Sigmoid colon (tissue), 7 donors: ENCODE measurements around the gene GP1BA. TPM values are rescaled to one million over a fixed set of nuclear protein-coding genes. Genes with fewer than 3 reads are reported as not detected.

Experiments
- DNase-seq: peaks from one replicate; pipeline ENCODE4 v3.0.0-alpha.2; 2019
- H3K27ac ChIP-seq, 4 donors: fragments of 200-600 bp; sonication (generic); one replicate each; pipeline ENCODE4 v1.5.1; 2016 to 2019; ENCODE audit warnings: mild to moderate bottlenecking in 1 of 4
- H3K27me3 ChIP-seq, 3 donors: fragments of 200-600 bp; sonication (generic); one replicate each; pipeline ENCODE4 v1.5.1; 2019; ENCODE audit warnings: mild to moderate bottlenecking in 1 of 3
- H3K36me3 ChIP-seq, 4 donors: fragments of 200-600 bp; sonication (generic); one replicate each; pipeline ENCODE4 v1.5.1; 2016 to 2019
- H3K4me1 ChIP-seq, 4 donors: fragments of 200-600 bp; sonication (generic); one replicate each; pipeline ENCODE4 v1.5.1; 2017 to 2019
- H3K4me3 ChIP-seq, 4 donors: fragments of 200-600 bp; sonication (generic); one replicate each; pipeline ENCODE4 v1.5.1; 2017 to 2019; ENCODE audit warnings: mild to moderate bottlenecking in 2 of 4, moderate library complexity in 1 of 4
- H3K9me3 ChIP-seq, 4 donors: fragments of 200-600 bp in 3 of 4; sonication (generic) in 3 of 4; one replicate each; pipeline versions ENCODE4 v1.5.1 to v1.6.1; 2013 to 2019
- EP300 ChIP-seq, 4 donors: sonication (generic); formaldehyde crosslinking; IDR thresholded peaks; one replicate each; pipeline ENCODE4 v1.6.1; 2017; ENCODE audit warnings: antibody characterized with exemption in 4 of 4
- POLR2A ChIP-seq, 2 donors: fragments of 450-650 bp; IDR thresholded peaks; one replicate each; pipeline ENCODE4 v1.6.1; 2016; ENCODE audit warnings: antibody characterized with exemption in 2 of 2, mild to moderate bottlenecking in 2 of 2, moderate library complexity in 2 of 2
- POLR2AphosphoS5 ChIP-seq, 4 donors: sonication (generic); formaldehyde crosslinking; IDR thresholded peaks; one replicate each; pipeline ENCODE4 v1.6.1; 2017; ENCODE audit warnings: antibody characterized with exemption in 4 of 4
- WGBS, 2 donors: extraction: QIAGEN DNeasy Blood & Tissue Kit; methylation state at CpG; one replicate each; pipeline ENCODE4 v1.1.7; 2013; 5-methylcytosine and 5-hydroxymethylcytosine counted together
- intact Hi-C: fragments of 100-400 bp; cut with DNase I; formaldehyde crosslinking; loops from one replicate; pipeline ENCODE4 v1.15.1; 2023
- polyA plus RNA-seq, 3 donors: library from polyadenylated mRNA; stranded (reverse); fragments of 200-250 nt; gene quantifications; one replicate each; pipeline ENCODE4 v1.2.3, GENCODE V29; 2013
- total RNA-seq, 4 donors: library from RNA; depleted of rRNA; stranded (reverse); fragments of >200 nt; gene quantifications; one replicate each; pipeline ENCODE4 v1.1.0, GENCODE V29; 2016
- TF ChIP-seq, protein P1 (sequence below), 4 experiments: fragments of 450-650 bp in 3 of 4; fragments of 200-600 bp in 1 of 4; IDR thresholded peaks; one replicate each; pipeline ENCODE4 v1.5.1; 2016 to 2019; ENCODE audit warnings: antibody characterized with exemption in 4 of 4, mild to moderate bottlenecking in 3 of 4, moderate library complexity in 2 of 4
- donor health status: healthy with polysubstance abuse.
- donor health status: Bipolar disorder and iron deficiency.
- donor health status: healthy.

The GP1BA gene
- total and polyA plus RNA-seq, 7 donors = 1.1 TPM; not detected in 6

DNA sequence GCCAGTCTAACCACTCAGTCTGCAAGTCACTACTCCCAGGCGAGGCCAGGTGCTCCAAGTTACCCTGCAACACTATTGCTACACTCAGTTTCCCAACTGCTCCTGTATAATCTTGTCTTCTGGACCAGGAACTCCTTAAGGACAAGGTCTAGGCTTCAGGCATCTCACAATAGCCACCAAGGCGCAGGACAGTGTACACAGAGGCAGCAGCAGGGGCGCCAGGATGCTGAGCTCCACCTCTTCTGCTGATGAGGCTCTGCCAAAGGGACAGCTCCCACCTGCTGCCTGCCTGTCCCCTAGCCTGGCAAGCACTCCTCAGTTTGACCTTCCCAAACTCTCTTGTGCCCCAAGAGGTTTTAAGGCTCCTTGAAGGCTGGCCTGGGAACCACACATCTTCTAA, 4.4 kb downstream of the GP1BA start:
- 86 to 92% methylated on average over 3 of the region's 3 CpGs for WGBS, 2 donors
- Histone ChIP-seq H3K4me3 (no peak overlapping the region), H3K9me3 (no peaks in the 10 kb centered on the region), H3K27me3 (no peaks in the 10 kb centered on the region), H3K36me3 (peaks cover 13 to 27% (median 16%) of the 10 kb centered on the region in 4 donors), H3K4me1 (peaks cover 0 to 38% (median 33%) of the 10 kb centered on the region in 4 donors), H3K27ac (no peak overlapping the region)
- TF ChIP-seq POLR2A (IDR thresholded peaks at IDR 0.05) (no peak), POLR2AphosphoS5 (IDR thresholded peaks at IDR 0.05) (no peak), EP300 (IDR thresholded peaks at IDR 0.05) (no peak)
- TF ChIP-seq, protein P1, sequence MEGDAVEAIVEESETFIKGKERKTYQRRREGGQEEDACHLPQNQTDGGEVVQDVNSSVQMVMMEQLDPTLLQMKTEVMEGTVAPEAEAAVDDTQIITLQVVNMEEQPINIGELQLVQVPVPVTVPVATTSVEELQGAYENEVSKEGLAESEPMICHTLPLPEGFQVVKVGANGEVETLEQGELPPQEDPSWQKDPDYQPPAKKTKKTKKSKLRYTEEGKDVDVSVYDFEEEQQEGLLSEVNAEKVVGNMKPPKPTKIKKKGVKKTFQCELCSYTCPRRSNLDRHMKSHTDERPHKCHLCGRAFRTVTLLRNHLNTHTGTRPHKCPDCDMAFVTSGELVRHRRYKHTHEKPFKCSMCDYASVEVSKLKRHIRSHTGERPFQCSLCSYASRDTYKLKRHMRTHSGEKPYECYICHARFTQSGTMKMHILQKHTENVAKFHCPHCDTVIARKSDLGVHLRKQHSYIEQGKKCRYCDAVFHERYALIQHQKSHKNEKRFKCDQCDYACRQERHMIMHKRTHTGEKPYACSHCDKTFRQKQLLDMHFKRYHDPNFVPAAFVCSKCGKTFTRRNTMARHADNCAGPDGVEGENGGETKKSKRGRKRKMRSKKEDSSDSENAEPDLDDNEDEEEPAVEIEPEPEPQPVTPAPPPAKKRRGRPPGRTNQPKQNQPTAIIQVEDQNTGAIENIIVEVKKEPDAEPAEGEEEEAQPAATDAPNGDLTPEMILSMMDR (IDR thresholded peaks at IDR 0.05) = no peak
- DNase-seq = no peak
- intact Hi-C loops = no loop called here

DNA sequence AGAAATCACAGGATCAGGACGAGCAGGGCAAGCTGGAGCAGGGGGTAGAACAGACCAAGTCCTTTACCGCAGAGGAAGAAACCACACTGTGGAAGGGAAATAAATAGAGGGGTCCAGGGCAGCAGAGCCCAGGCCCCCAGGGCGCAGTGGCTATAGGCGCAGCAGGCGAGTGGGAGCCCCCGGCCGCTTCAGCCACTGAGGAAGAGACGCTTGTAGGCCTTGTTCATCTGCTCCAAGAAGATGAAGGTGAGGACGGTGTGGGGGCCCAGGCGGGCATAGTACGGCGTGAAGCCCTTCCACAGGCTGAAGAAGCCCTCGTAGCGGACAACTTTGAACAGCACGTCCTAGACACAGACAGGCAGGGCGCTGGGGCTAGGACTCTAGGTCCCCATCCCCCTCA, 5.5 kb downstream of the GP1BA start:
- no peaks in the 10 kb centered on the region for H3K27me3 ChIP-seq
- WGBS, 2 donors = 94 to 97% methylated on average over 16 of the region's 16 CpGs
- no peak for DNase-seq
- H3K27ac ChIP-seq = peak overlapping the region in 2 of 4 donors; percentile 96
- TF ChIP-seq POLR2A (IDR thresholded peaks at IDR 0.05) = no peak
- no peak for TF ChIP-seq POLR2AphosphoS5 (IDR thresholded peaks at IDR 0.05)
- TF ChIP-seq EP300 (IDR thresholded peaks at IDR 0.05) = no peak
- TF ChIP-seq, protein P1 (IDR thresholded peaks at IDR 0.05) = no peak
- H3K36me3 ChIP-seq = peaks cover 13 to 33% (median 19%) of the 10 kb centered on the region in 4 donors
- H3K9me3 ChIP-seq = no peaks in the 10 kb centered on the region
- peaks cover 0 to 49% (median 40%) of the 10 kb centered on the region in 4 donors for H3K4me1 ChIP-seq
- no peak overlapping the region for H3K4me3 ChIP-seq
- intact Hi-C loops = no loop called here

DNA sequence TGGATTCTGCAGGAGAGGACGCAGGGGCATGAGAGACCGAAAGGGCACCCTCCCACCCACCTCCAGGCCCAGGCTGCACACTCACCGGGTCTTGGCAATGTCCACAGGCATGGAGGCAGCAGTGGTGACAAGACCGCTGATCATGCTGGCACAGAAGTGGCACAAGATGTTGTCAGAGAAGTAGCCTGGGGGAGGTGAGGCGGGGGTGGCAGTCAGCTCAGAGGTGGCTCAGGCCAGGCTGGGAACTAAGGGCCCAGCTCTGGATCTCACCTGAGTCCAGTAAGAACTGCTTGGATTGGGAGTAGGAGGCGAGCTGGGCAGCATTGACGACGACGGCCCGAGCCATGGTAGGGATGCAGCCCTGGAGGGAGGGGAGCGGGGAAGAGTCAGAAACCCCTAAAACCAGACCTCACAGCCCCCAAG, 6.0 kb downstream of the GP1BA start:
- Histone ChIP-seq H3K4me1 (peaks cover 0 to 54% (median 42%) of the 10 kb centered on the region in 4 donors), H3K27ac (peak overlapping the region; percentile 91 to 96 (median 94)), H3K36me3 (peaks cover 14 to 39% (median 23%) of the 10 kb centered on the region in 4 donors), H3K9me3 (no peaks in the 10 kb centered on the region), H3K4me3 (peak overlapping the region in 1 of 4 donors; percentile 83), H3K27me3 (no peaks in the 10 kb centered on the region)
- 90 to 96% methylated on average over 11 of the region's 11 CpGs for WGBS, 2 donors
- no peak for DNase-seq
- intact Hi-C loops = no loop called here
- TF ChIP-seq, protein P1 (IDR thresholded peaks at IDR 0.05) = no peak
- TF ChIP-seq POLR2A (IDR thresholded peaks at IDR 0.05) (no peak), EP300 (IDR thresholded peaks at IDR 0.05) (no peak), POLR2AphosphoS5 (IDR thresholded peaks at IDR 0.05) (no peak)

DNA sequence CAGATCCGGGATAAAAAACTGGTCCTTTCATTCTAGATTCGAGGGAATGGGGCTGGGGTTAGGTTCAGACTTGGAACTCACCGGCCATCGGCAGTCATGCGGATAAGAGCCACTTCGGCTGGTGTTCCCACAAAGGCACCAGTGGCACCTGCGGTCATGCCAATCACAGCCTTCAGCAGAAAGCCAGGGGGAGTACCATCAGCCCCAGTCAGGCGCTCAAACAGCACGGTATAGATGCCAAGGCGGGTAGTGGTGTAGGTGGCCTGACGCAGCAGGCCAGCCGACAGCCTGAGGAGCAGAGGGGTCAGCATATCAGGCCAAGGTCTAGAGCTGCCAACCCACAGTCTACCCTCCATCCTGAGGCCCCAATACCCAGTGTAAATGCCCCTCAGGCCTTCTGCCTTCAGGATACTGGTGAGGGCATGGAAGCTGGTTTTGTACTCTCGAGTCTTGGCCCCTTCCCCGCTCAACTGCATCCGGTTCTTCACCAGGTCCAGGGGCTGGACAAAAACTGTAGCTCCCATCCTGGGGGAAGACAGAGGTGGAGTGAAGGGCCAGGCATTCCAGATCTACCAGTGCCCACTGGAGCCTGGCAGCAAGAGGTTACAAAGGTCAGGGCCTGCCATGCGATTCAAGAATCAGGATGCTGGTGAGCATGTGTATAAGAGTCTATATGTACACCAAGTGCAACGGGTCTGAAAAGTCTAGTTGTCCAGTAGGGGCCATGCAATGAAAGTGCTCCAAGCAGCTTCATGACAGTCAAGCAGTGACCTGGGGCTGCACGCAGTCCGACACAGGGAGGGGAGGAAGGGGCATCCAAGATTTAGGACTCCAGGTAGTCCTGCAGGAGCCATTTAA, 6.8 kb downstream of the GP1BA start:
- Histone ChIP-seq H3K4me1 (peaks cover 0 to 53% (median 40%) of the 10 kb centered on the region in 4 donors), H3K4me3 (peak overlapping the region; percentile 62 to 83 (median 73)), H3K36me3 (peaks cover 20 to 46% (median 30%) of the 10 kb centered on the region in 4 donors), H3K27ac (peak overlapping the region; percentile 91 to 96 (median 94)), H3K9me3 (no peaks in the 10 kb centered on the region), H3K27me3 (no peaks in the 10 kb centered on the region)
- no peak for TF ChIP-seq POLR2A (IDR thresholded peaks at IDR 0.05)
- TF ChIP-seq EP300 (IDR thresholded peaks at IDR 0.05) = no peak
- TF ChIP-seq POLR2AphosphoS5 (IDR thresholded peaks at IDR 0.05) = no peak
- TF ChIP-seq, protein P1 (IDR thresholded peaks at IDR 0.05) = no peak
- intact Hi-C loops = loop anchor here (1.0 kb wide), 1 partner anchor 48 kb away; the partner anchor contains the start of gene CAMTA2
- WGBS, 2 donors = 30 to 59% methylated on average over 19 of the region's 19 CpGs
- no peak for DNase-seq
